ENCODE measurements around the gene RTN4RL1.

The RTN4RL1 gene

GRCh38 chr17:1905190-1905913, 119.8 kb downstream of the RTN4RL1 start:
- TF ChIP-seq CTCF (IDR thresholded peaks at IDR 0.05; ENCODE audit: extremely low read depth, missing control alignments), result no peak
- DNase-seq (ENCODE audit: low spot score), result no peak

- TF ChIP-seq CTCF (IDR thresholded peaks at IDR 0.05; ENCODE audit: extremely low read depth, missing control alignments), result no peak
- peak; percentile 58 for DNase-seq (ENCODE audit: low spot score)
These were observed 120.6 kb downstream of the RTN4RL1 start for GRCh38 chr17:1904273-1905182.

GRCh38 chr17:1899403-1900000, 125.6 kb downstream of the RTN4RL1 start:
- DNase-seq (ENCODE audit: low spot score), result no peak
- no peak for TF ChIP-seq CTCF (IDR thresholded peaks at IDR 0.05; ENCODE audit: extremely low read depth, missing control alignments)

GRCh38 chr17:1898872-1899271, 126.3 kb downstream of the RTN4RL1 start:
- DNase-seq (ENCODE audit: low spot score), result no peak
- TF ChIP-seq CTCF (IDR thresholded peaks at IDR 0.05; ENCODE audit: extremely low read depth, missing control alignments), result no peak

- no peak for DNase-seq (ENCODE audit: low spot score)
- no peak for TF ChIP-seq CTCF (IDR thresholded peaks at IDR 0.05; ENCODE audit: extremely low read depth, missing control alignments)
These were observed 126.8 kb downstream of the RTN4RL1 start for GRCh38 chr17:1898332-1898731.

- TF ChIP-seq CTCF (IDR thresholded peaks at IDR 0.05; ENCODE audit: extremely low read depth, missing control alignments), result no peak
- no peak for DNase-seq (ENCODE audit: low spot score)
These were observed 128.0 kb downstream of the RTN4RL1 start for GRCh38 chr17:1897105-1897656.

All from GM20000 (cell line).